Left ventricle myocardium inferior (tissue), 1 donor: Measurements from ENCODE around the gene FAM174C. TPM values are rescaled to one million over a fixed set of nuclear protein-coding genes. Genes with fewer than 3 reads are reported as not detected.

Experiments
- DNase-seq: peaks from one replicate; pipeline ENCODE4 v3.0.0-alpha.2; 2020
- H3K27ac ChIP-seq: fragments of 200-600 bp; replicated peaks from 2 replicates; pipeline ENCODE4 v1.8.0; 2021
- H3K27me3 ChIP-seq: fragments of 200-600 bp; 2 replicates; pipeline ENCODE4 v1.8.0; 2021; ENCODE audit warnings: low read depth
- H3K36me3 ChIP-seq: fragments of 200-600 bp; 2 replicates; pipeline ENCODE4 v1.8.0; 2021
- H3K4me1 ChIP-seq: fragments of 200-600 bp; 2 replicates; pipeline ENCODE4 v1.8.0; 2021
- H3K4me3 ChIP-seq: fragments of 200-600 bp; 2 replicates; pipeline ENCODE4 v1.8.0; 2021; ENCODE audit warnings: mild to moderate bottlenecking, moderate library complexity
- H3K9me3 ChIP-seq: fragments of 200-600 bp; replicated peaks from 2 replicates; pipeline ENCODE4 v1.8.0; 2021
- CTCF ChIP-seq: fragments of 200-600 bp; IDR thresholded peaks from 2 replicates; pipeline ENCODE4 v1.8.0; 2021; ENCODE audit warnings: antibody characterized with exemption, mild to moderate bottlenecking, borderline replicate concordance
- intact Hi-C: fragments of 100-400 bp; cut with micrococcal nuclease; formaldehyde crosslinking; loops from one replicate; pipeline ENCODE4 v1.11.0; 2022
- total RNA-seq: library from RNA; stranded (reverse); fragmentation: NEBNext Ultra II Directional; extraction: Animal tissue kit (Norgen Biotek cat#: 25700); gene quantifications from one replicate; pipeline ENCODE4 v1.2.1, GENCODE V29; 2021
- donor health status: DM: no; HTN: yes; CAD: no; lungs with severe emphysema.

The FAM174C gene
- total RNA-seq, 1 donor from 2014 or later, result 12.4 TPM

GRCh38 chr19:1239796-1240737 is 35.3 kb upstream of the FAM174C start:
- DNase-seq, result peak; percentile 90
- Histone ChIP-seq H3K9me3 (no peaks in the 10 kb centered on the region), H3K4me1 (peaks cover 75% of the 10 kb centered on the region), H3K4me3 (peak overlapping the region; percentile 90), H3K36me3 (no peaks in the 10 kb centered on the region), H3K27me3 (peaks cover 6% of the 10 kb centered on the region), H3K27ac (peak overlapping the region; percentile 100)
- intact Hi-C loops, result no loop called here
- peak; percentile 93 for TF ChIP-seq CTCF

GRCh38 chr19:1240925-1241324 is 34.4 kb upstream of the FAM174C start:
- no peak for TF ChIP-seq CTCF
- DNase-seq, result no peak
- Histone ChIP-seq H3K27me3 (peaks cover 6% of the 10 kb centered on the region), H3K9me3 (no peaks in the 10 kb centered on the region), H3K4me3 (peak overlapping the region; percentile 90), H3K27ac (peak overlapping the region; percentile 100), H3K36me3 (no peaks in the 10 kb centered on the region), H3K4me1 (peaks cover 83% of the 10 kb centered on the region)
- intact Hi-C loops, result no loop called here

GRCh38 chr19:1241417-1242095 is 33.8 kb upstream of the FAM174C start, which contains the start of gene ATP5F1D:
Gene ATP5F1D, plus strand, starts transcription at chr19:1241751. Its CDS starts 100 bp downstream, at chr19:1241851.
- Histone ChIP-seq H3K36me3 (no peaks in the 10 kb centered on the region), H3K4me1 (peaks cover 87% of the 10 kb centered on the region), H3K27me3 (peaks cover 6% of the 10 kb centered on the region), H3K27ac (peak within 1 kb of the TSS; percentile 100), H3K4me3 (peak within 1 kb of the TSS; percentile 90), H3K9me3 (no peaks in the 10 kb centered on the region)
- no peak for TF ChIP-seq CTCF
- intact Hi-C loops, result no loop called here
- DNase-seq, result peak; percentile 96

GRCh38 chr19:1243768-1244692 is 31.3 kb upstream of the FAM174C start:
- intact Hi-C loops, result no loop called here

More at GRCh38 chr19:1243768-1244692, 31.3 kb upstream of the FAM174C start:
- H3K36me3 ChIP-seq, result no peaks in the 10 kb centered on the region
- DNase-seq, result peak; percentile 87
- TF ChIP-seq CTCF, result peak; percentile 98
- peak overlapping the region; percentile 100 for H3K27ac ChIP-seq
- H3K9me3 ChIP-seq, result no peaks in the 10 kb centered on the region
- peak overlapping the region; percentile 90 for H3K4me3 ChIP-seq
- H3K4me1 ChIP-seq, result peaks cover 92% of the 10 kb centered on the region
- H3K27me3 ChIP-seq, result no peaks in the 10 kb centered on the region
